H1 (cell line): ENCODE measurements around the gene RPGR. TPM values are rescaled to one million over a fixed set of nuclear protein-coding genes. Genes with fewer than 3 reads are reported as not detected.

Source experiments
- CTCF ChIA-PET: fragments of 300-600 bp; sonication (Branson Sonifier 250); formaldehyde crosslinking; loops from one replicate; lab custom pipeline; 2021; ENCODE audit not compliant: partially characterized antibody; lab: Charles Lee
- POLR2A ChIA-PET: fragments of 300-600 bp; sonication (Branson Sonifier 250); formaldehyde crosslinking; loops from one replicate; lab custom pipeline; 2021; ENCODE audit warnings: inconsistent platforms; ENCODE audit not compliant: partially characterized antibody; lab: Charles Lee
- DNase-seq, 2 experiments: peaks; one replicate each; pipeline versions ENCODE4 v3.0.0 to v3.0.0-alpha.2; 2010 to 2022; ENCODE audit warnings: low spot score in 2 of 2, low read depth in 1 of 2, mixed read lengths in 1 of 2
- FAIRE-seq: peaks from 2 replicates; lab custom pipeline; 2011; peaks lifted over from hg19 to GRCh38; lab: Jason Lieb, UNC
- H2AFZ ChIP-seq: 2 replicates; pipeline ENCODE4 v1.8.1; 2012; ENCODE audit warnings: low read length, inconsistent platforms
- H2AK5ac ChIP-seq: 2 replicates; pipeline ENCODE4 v1.6.1; 2013; ENCODE audit warnings: low read depth, low read length
- H2BK120ac ChIP-seq: replicated peaks from 2 replicates; pipeline ENCODE3; 2013; ENCODE audit warnings: low read depth, low read length, inconsistent platforms
- H2BK12ac ChIP-seq: 2 replicates; pipeline ENCODE4 v1.6.1; 2013; ENCODE audit warnings: low read depth, low read length
- H2BK15ac ChIP-seq: 2 replicates; pipeline ENCODE4 v1.6.1; 2013; ENCODE audit warnings: low read length
- H2BK20ac ChIP-seq: 2 replicates; pipeline ENCODE4 v1.6.1; 2013; ENCODE audit warnings: low read length
- H2BK5ac ChIP-seq: 2 replicates; pipeline ENCODE4 v1.6.1; 2013; ENCODE audit warnings: low read depth, low read length
- H3K14ac ChIP-seq: 2 replicates; pipeline ENCODE4 v1.6.1; 2013; ENCODE audit warnings: inconsistent platforms; ENCODE audit not compliant: insufficient read length
- H3K18ac ChIP-seq: 2 replicates; pipeline ENCODE4 v1.6.1; 2013; ENCODE audit warnings: low read length; ENCODE audit errors: extremely low read depth
- H3K23ac ChIP-seq: 2 replicates; pipeline ENCODE4 v1.6.1; 2013; ENCODE audit warnings: inconsistent platforms; ENCODE audit not compliant: insufficient read length
- H3K23me2 ChIP-seq: 2 replicates; pipeline ENCODE4 v1.6.1; 2013; ENCODE audit warnings: low read depth, low read length
- H3K27ac ChIP-seq: 2 replicates; pipeline ENCODE4 v1.6.1; 2011; ENCODE audit warnings: low read depth, low read length, inconsistent platforms
- H3K27me3 ChIP-seq, 4 experiments: replicated peaks in 1 of 4; 1 replicate in 1 of 4; 2 replicates in 3 of 4; pipeline versions ENCODE4 v1.6.1 to v1.8.1; 2011 to 2013; ENCODE audit warnings: low read length in 3 of 4, mild to moderate bottlenecking in 3 of 4, inconsistent platforms in 2 of 4, mixed read lengths in 2 of 4, moderate library complexity in 1 of 4; ENCODE audit not compliant: control insufficient read depth in 3 of 4, insufficient read depth in 3 of 4; ENCODE audit errors: extremely low read depth in 1 of 4
- H3K36me3 ChIP-seq, 4 experiments: 2 replicates each; pipeline versions ENCODE4 v1.6.1 to v1.8.1; 2011 to 2013; ENCODE audit warnings: mild to moderate bottlenecking in 4 of 4, low read length in 3 of 4, moderate library complexity in 2 of 4, control low read depth in 1 of 4, inconsistent platforms in 1 of 4; ENCODE audit not compliant: insufficient read depth in 4 of 4, control insufficient read depth in 2 of 4
- H3K4ac ChIP-seq: replicated peaks from 2 replicates; pipeline ENCODE3; 2013; ENCODE audit warnings: low read length, low read depth, mixed read lengths, inconsistent platforms; ENCODE audit not compliant: insufficient read length
- H3K4me1 ChIP-seq, 4 experiments: replicated peaks in 1 of 4; 1 replicate in 1 of 4; 2 replicates in 3 of 4; pipeline versions ENCODE4 v1.6.1 to v1.8.1; 2011 to 2013; ENCODE audit warnings: low read length in 3 of 4, inconsistent platforms in 2 of 4, mixed read lengths in 1 of 4; ENCODE audit not compliant: insufficient read depth in 4 of 4, control insufficient read depth in 3 of 4
- H3K4me2 ChIP-seq, 2 experiments: 2 replicates each; pipeline versions ENCODE4 v1.6.1 to v1.8.1; 2011 to 2013; ENCODE audit warnings: low read depth in 2 of 2, low read length in 2 of 2, control low read depth in 1 of 2, inconsistent platforms in 1 of 2, mild to moderate bottlenecking in 1 of 2; ENCODE audit not compliant: insufficient read depth in 1 of 2
- H3K4me3 ChIP-seq, 4 experiments: fragments of 200-600, 300-600 bp in 1 of 4; sonication (generic), shearing (Covaris generic), sonication (Bioruptor Twin) in 1 of 4; 2 replicates each; pipeline versions ENCODE4 v1.5.1 to v1.8.1; 2011 to 2016; ENCODE audit warnings: low read length in 4 of 4, low read depth in 3 of 4, control low read depth in 2 of 4, inconsistent platforms in 2 of 4, mild to moderate bottlenecking in 2 of 4, mixed read lengths in 1 of 4, moderate library complexity in 1 of 4; ENCODE audit not compliant: insufficient read depth in 2 of 4; ENCODE audit errors: extremely low read depth in 1 of 4
- H3K56ac ChIP-seq: replicated peaks from 2 replicates; pipeline ENCODE3; 2013; ENCODE audit warnings: low read depth, mild to moderate bottlenecking, mixed read lengths, low read length, inconsistent platforms; ENCODE audit not compliant: insufficient read length
- H3K79me1 ChIP-seq: 2 replicates; pipeline ENCODE4 v1.6.1; 2013; ENCODE audit warnings: low read depth, low read length, control low read depth
- H3K79me2 ChIP-seq, 2 experiments: 2 replicates each; pipeline versions ENCODE4 v1.6.1 to v1.8.1; 2012 to 2013; ENCODE audit warnings: low read length in 2 of 2, mild to moderate bottlenecking in 2 of 2, inconsistent platforms in 1 of 2; ENCODE audit not compliant: insufficient read depth in 2 of 2, control insufficient read depth in 1 of 2
- H3K9ac ChIP-seq, 4 experiments: replicated peaks in 1 of 4; 1 replicate in 1 of 4; 2 replicates in 3 of 4; pipeline versions ENCODE4 v1.6.1 to v1.8.1; 2011 to 2013; ENCODE audit warnings: low read depth in 3 of 4, low read length in 3 of 4, control low read depth in 2 of 4, mild to moderate bottlenecking in 2 of 4, moderate library complexity in 2 of 4, inconsistent platforms in 1 of 4; ENCODE audit errors: extremely low read depth in 1 of 4
- H3K9me3 ChIP-seq, 2 experiments: 2 replicates each; pipeline versions ENCODE4 v1.6.1 to v1.8.1; 2012 to 2013; ENCODE audit warnings: mild to moderate bottlenecking in 2 of 2, moderate library complexity in 2 of 2, control low read depth in 1 of 2, inconsistent platforms in 1 of 2, low read depth in 1 of 2, low read length in 1 of 2, mixed read lengths in 1 of 2; ENCODE audit not compliant: insufficient read depth in 2 of 2
- H4K20me1 ChIP-seq, 2 experiments: replicated peaks in 1 of 2; 2 replicates each; pipeline versions ENCODE3 to v1.8.1; 2011 to 2013; ENCODE audit warnings: inconsistent platforms in 2 of 2, low read length in 2 of 2, mild to moderate bottlenecking in 1 of 2; ENCODE audit not compliant: insufficient read depth in 2 of 2, control insufficient read depth in 1 of 2
- H4K5ac ChIP-seq: 2 replicates; pipeline ENCODE4 v1.6.1; 2013; ENCODE audit warnings: low read length, low read depth, mixed read lengths, inconsistent platforms; ENCODE audit not compliant: insufficient read length
- H4K8ac ChIP-seq: 2 replicates; pipeline ENCODE4 v1.8.0; 2013; ENCODE audit warnings: mild to moderate bottlenecking, moderate library complexity, low read length, inconsistent platforms; ENCODE audit not compliant: insufficient read depth; ENCODE audit errors: extremely low read depth
- H4K91ac ChIP-seq: replicated peaks from 2 replicates; pipeline ENCODE3; 2013; ENCODE audit warnings: low read length, mixed read lengths, inconsistent platforms; ENCODE audit not compliant: insufficient read length
- CBX5 ChIP-seq: fragments of 300-800, 300-1000 bp; sonication (generic); IDR thresholded peaks from 2 replicates; pipeline ENCODE4 v1.7.1; 2016; ENCODE audit warnings: antibody characterized with exemption, low read length, low read depth
- CEBPB ChIP-seq: IDR thresholded peaks from 2 replicates; pipeline ENCODE4 v1.6.1; 2012; ENCODE audit warnings: low read depth, low read length
- CREB1 ChIP-seq: IDR thresholded peaks from 2 replicates; pipeline ENCODE4 v1.6.1; 2012; ENCODE audit warnings: inconsistent platforms
- E2F6 ChIP-seq: IDR thresholded peaks from 2 replicates; pipeline ENCODE4 v1.6.1; 2012; ENCODE audit warnings: inconsistent platforms
- EZH2 ChIP-seq: fragments of 200-600 bp; sonication (generic); IDR thresholded peaks from 2 replicates; pipeline ENCODE4 v1.7.1; 2012; ENCODE audit warnings: low read depth, mild to moderate bottlenecking, moderate library complexity, low read length, inconsistent platforms; ENCODE audit not compliant: severe bottlenecking
- HDAC2 ChIP-seq, 2 experiments: fragments of 300-600 bp in 1 of 2; sonication (generic) in 1 of 2; IDR thresholded peaks; 2 replicates each; pipeline ENCODE4 v1.6.1; 2011 to 2012; ENCODE audit warnings: low read depth in 2 of 2, low read length in 2 of 2, mild to moderate bottlenecking in 2 of 2, moderate library complexity in 2 of 2, borderline replicate concordance in 1 of 2, inconsistent platforms in 1 of 2
- JUND ChIP-seq: IDR thresholded peaks from 2 replicates; pipeline ENCODE4 v1.6.1; 2011; ENCODE audit warnings: mild to moderate bottlenecking, improper control_type of control experiment, low read length
- NRF1 ChIP-seq: IDR thresholded peaks from 2 replicates; pipeline ENCODE4 v1.6.1; 2011; ENCODE audit warnings: mild to moderate bottlenecking, low read depth, low read length, improper control_type of control experiment
- PHF8 ChIP-seq: fragments of 200-600 bp; sonication (generic); conservative IDR thresholded peaks from 2 replicates; pipeline ENCODE4 v1.7.1; 2012; ENCODE audit warnings: low read depth, mild to moderate bottlenecking, inconsistent platforms, low read length, moderate library complexity
- POU5F1 ChIP-seq: IDR thresholded peaks from 2 replicates; pipeline ENCODE4 v1.6.1; 2011; ENCODE audit warnings: low read depth, mild to moderate bottlenecking, low read length, moderate library complexity
- RFX5 ChIP-seq: IDR thresholded peaks from 2 replicates; pipeline ENCODE4 v1.6.1; 2011; ENCODE audit warnings: low read depth, low read length, improper control_type of control experiment, borderline replicate concordance
- SIRT6 ChIP-seq: IDR thresholded peaks from one replicate; pipeline ENCODE4 v1.7.1; 2012; ENCODE audit warnings: low read length, inconsistent platforms
- SP1 ChIP-seq: IDR thresholded peaks from 2 replicates; pipeline ENCODE4 v1.6.1; 2011; ENCODE audit warnings: low read depth, low read length
- SP2 ChIP-seq: IDR thresholded peaks from 2 replicates; pipeline ENCODE4 v1.6.1; 2012; ENCODE audit warnings: mild to moderate bottlenecking, low read length, inconsistent platforms
- ZNF274 ChIP-seq: IDR thresholded peaks from 2 replicates; pipeline ENCODE4 v1.7.0; 2012; ENCODE audit warnings: low read length, borderline replicate concordance; ENCODE audit errors: extremely low read depth
- WGBS, 2 experiments: shearing (Covaris generic) in 1 of 2; methylation state at CpG; one replicate each; pipeline versions ENCODE4 v1.1.6 to v1.1.7; 2013 to 2015; ENCODE audit warnings: low lambda C conversion rate in 2 of 2, mixed read lengths in 2 of 2, inconsistent platforms in 1 of 2, low coverage in 1 of 2, missing lambda C conversion rate in 1 of 2; ENCODE audit not compliant: insufficient replicate concordance in 2 of 2, insufficient coverage in 1 of 2, insufficient read length in 1 of 2; ENCODE audit errors: extremely low coverage in 1 of 2, missing lambda C conversion rate in 1 of 2; 5-methylcytosine and 5-hydroxymethylcytosine counted together
- polyA plus RNA-seq, 7 experiments: library from polyadenylated mRNA; depleted of rRNA in 3 of 7; stranded (reverse) in 5 of 7; unstranded in 2 of 7; fragments of >200 nt in 5 of 7; fragments of 200-250 nt in 2 of 7; gene quantifications; 1 replicate in 5 of 7; 2 replicates in 1 of 7; 4 replicates in 1 of 7; pipeline versions ENCODE4 v1.2.1 to v1.2.3, GENCODE V29; 2011 to 2013; ENCODE audit warnings: missing spikeins in 2 of 7, mixed read lengths in 2 of 7
- total RNA-seq: library from RNA; stranded (reverse); fragmentation: NEBNext Ultra II Directional; extraction: Animal tissue kit (Norgen Biotek cat#: 25700); gene quantifications from 2 replicates; pipeline ENCODE4 v1.2.1, GENCODE V29; 2021

The RPGR gene
- total and polyA plus RNA-seq, 2 of the 8 experiments (the other 6 are each of a cell fraction or from before 2014, with no cell fraction given), result 1.6 to 10.0 TPM

DNA sequence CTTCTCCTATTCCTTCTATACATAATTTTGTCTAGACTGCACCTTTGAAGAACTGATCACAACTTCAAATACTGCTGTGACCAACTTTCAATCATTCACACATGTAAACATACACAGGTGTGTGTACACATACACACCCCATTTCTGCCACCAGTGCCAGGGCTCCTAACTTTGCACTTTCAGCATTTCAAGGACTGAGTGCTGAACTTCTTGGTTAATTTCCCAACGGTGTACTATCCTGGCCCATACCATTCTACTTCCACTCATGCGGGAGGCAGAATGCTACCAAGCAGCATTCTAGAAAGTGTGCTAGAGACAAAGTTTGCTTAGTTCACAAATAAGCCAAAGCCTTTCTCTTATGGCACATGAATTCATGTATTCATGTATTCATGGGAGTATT lies 51.2 kb downstream of the RPGR start:
- Histone ChIP-seq H2BK20ac (no peak overlapping the region), H2BK15ac (no peak overlapping the region), H3K79me2 (no peaks in the 10 kb centered on the region), H3K23me2 (no peaks in the 10 kb centered on the region), H3K36me3 (no peaks in the 10 kb centered on the region), H3K23ac (no peak overlapping the region), H2AFZ (no peak overlapping the region), H4K91ac (no peak overlapping the region), H3K56ac (no peak overlapping the region), H3K4me1 (no peaks in the 10 kb centered on the region; a peak in 2 of 7 replicates), H4K20me1 (no peaks in the 10 kb centered on the region), H2BK120ac (no peak overlapping the region), H3K9me3 (no peaks in the 10 kb centered on the region), H3K79me1 (no peaks in the 10 kb centered on the region), H3K4ac (no peak overlapping the region), H2AK5ac (no peak overlapping the region), H2BK5ac (no peak overlapping the region), H3K14ac (no peak overlapping the region), H3K18ac (no peak overlapping the region), H3K9ac (no peak overlapping the region), H4K8ac (no peak overlapping the region), H3K4me3 (no peak overlapping the region), H2BK12ac (no peak overlapping the region), H3K4me2 (no peak overlapping the region), H3K27me3 (no peaks in the 10 kb centered on the region), H4K5ac (no peak overlapping the region), H3K27ac (no peak overlapping the region)
- ChIA-PET CTCF (interaction anchor here (1.5 kb wide), 1 partner anchor 18 kb away, joined by 3 read pairs; no protein-coding TSS in a partner anchor), POLR2A (no interaction called here)
- no peak for FAIRE-seq
- WGBS, 2 experiments, result 76% methylated on average over 2 of the region's 2 CpGs; no CpG with 5 or more reads in 1 of the 2 experiments
- DNase-seq, result no peak
- no peak for TF ChIP-seq CBX5
- TF ChIP-seq CEBPB, result no peak
- TF ChIP-seq PHF8, result no peak
- no peak for TF ChIP-seq SP1
- no peak for TF ChIP-seq SP2
- TF ChIP-seq JUND, result no peak
- TF ChIP-seq SIRT6, result no peak
- no peak for TF ChIP-seq HDAC2 (IDR thresholded peaks at IDR 0.05; ENCODE audit: borderline replicate concordance in 1 of 2, low read depth in 2 of 2, low read length in 2 of 2)
- TF ChIP-seq CREB1, result no peak
- TF ChIP-seq POU5F1, result no peak
- no peak for TF ChIP-seq EZH2
- no peak for TF ChIP-seq NRF1
- TF ChIP-seq E2F6, result no peak
- no peak for TF ChIP-seq RFX5
- TF ChIP-seq ZNF274, result no peak
